GM19043 (cell line): ENCODE data around the gene MSRB3.

Experiments used
- ATAC-seq: cut with Tn5 transposase; IDR thresholded peaks from one replicate; pipeline ENCODE4 v1.9.1; 2021; ENCODE audit warnings: low read depth; ENCODE audit not compliant: unreplicated experiment

MSRB3 gene

DNA sequence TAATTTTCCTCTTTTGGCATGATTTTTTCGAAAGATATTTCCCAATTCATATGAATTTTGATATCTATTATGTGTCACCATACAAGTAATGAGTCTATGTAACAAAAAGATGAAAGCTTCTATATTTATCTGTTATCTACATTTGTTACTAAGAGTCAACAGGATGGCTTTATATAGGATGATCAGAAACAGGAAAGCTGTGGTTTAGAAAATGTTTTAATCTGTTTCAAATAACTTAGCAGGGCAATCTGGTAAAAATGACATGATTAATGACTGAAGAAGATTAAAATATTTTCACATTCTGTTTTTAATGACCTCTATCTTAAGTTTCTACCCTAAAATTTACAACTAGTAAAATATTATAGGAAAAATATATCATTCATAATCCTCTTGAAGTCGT lies 105.8 kb downstream of the MSRB3 start:
- no peak for ATAC-seq

DNA sequence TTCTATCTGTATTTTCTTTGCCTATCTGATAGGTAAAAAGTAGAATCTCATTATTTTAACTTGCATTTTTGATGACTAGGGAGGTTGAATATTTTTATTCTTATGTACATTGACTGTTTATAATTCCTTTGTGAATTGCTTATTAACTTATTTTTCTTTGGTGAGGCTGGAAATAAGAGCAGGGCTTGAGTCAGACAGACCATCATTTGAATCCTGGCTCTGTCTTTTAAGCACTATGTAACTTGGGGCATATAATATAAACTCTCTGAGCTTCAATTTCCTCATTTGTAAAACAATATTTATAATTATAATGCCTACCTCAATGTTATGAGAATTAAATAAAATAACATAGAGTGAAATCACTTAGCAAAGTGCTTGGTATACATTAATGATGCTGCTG lies 108.9 kb downstream of the MSRB3 start:
- ATAC-seq: no peak

DNA sequence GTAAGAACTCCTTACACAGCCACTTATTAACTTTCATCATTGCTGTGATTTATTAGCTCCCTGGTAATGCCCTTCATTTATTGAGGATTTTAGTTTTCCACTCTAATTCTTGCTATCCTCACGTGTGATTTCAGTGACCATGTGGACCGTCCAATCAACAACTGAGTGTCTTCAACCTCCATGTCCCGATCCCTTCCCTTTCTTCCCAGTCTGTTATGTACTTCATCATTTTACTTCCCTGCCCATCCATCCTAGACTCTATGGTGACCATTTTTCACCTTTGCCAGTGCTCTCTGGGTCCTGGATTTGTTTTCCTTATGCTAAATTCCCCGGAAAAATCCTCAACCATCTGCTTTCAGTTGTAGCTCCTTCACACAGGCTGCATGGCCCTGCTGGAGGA lies 111.0 kb downstream of the MSRB3 start:
- no peak for ATAC-seq

DNA sequence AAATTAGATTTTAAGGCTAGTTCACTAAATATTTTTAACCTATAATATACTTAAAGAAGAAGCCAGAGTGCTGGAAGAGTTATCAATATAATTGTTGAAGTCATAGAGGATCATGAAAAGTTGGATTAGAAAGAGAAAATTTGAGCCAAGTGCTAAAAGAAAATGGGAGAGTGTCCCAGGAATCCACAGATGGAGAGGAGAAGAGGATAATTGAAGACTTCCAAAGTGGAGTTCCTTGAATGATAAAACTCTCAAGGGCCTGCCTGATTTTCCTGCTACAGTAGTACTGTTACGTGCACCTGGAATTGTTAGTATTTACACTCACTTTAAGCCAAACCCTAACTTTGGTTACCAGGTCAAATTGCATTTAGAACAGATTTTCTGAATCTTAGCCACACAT lies 113.2 kb downstream of the MSRB3 start:
- no peak for ATAC-seq

DNA sequence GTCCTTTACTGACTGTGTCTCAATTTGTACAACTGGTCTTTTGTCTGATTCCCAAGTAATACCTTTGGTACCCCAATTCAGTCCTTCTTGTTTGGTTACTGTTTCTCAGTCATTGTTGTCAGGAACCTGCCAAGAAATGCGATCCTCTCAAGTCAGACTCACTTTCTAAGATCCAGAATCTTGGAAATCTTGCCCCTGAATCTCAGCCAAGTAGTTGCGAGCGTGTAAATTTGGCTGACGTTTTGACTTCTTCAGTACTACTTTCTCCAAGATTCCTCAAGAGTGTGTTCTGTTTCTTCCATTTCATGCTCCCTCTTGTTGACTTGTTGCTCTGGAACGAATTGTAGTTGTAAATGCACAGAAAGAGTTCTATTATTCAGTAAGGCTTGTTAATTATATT lies 114.0 kb downstream of the MSRB3 start:
- ATAC-seq: no peak

DNA sequence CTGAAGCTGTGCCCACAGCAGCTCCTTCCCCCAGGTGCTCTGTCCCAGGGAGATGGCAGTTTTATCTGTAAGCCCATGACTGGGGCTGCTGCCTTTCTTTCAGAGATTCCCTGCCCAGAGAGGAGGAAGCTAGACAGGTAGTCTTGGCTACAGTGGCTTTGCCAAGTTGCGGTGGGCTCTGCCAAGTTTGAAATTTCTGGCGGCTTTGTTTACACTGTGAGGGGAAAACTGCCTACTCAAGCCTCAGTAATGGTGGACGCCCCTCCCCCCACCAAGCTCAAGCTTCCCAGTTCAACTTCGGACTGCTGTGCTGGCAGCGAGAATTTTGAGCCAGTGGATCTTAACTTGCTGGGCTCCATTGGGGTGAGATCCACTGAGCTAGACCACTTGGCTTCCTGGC lies 124.7 kb downstream of the MSRB3 start:
- ATAC-seq: no peak

DNA sequence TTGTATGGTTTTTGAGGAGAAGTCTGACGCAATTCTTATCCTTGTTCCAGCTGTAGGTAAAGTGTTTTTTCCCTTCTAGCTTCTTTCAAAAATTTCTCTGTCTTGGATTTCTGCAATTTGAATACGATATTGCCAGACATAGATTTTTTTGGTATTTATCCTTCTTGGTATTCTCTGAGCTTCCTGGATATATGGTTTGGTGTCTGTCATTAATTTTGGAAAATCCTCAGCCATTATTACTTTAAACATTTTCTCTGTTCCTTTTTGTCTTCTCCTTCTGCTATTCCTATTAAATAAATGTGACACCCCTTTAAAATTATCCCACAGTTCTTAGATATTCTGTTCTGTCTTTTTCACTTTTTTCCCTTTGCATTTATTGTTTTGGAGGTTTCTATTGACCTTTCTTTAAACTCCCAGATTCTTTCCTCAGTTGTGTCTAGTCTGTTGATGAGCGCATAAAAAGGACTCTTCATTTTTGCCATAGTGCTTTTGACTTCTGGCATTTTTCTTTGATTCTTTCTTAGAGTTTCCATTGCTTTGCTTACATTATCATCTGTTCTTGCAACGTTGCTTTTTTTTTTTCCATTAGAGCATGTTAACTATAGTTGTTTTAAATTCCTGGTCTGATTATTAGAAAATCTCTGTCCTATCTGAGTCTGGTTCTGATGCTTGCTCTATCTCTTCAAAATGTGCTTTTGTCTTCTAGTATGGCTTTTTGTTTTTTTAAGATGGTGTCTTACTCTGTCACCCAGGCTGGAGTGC lies 129.1 kb downstream of the MSRB3 start:
- no peak for ATAC-seq

DNA sequence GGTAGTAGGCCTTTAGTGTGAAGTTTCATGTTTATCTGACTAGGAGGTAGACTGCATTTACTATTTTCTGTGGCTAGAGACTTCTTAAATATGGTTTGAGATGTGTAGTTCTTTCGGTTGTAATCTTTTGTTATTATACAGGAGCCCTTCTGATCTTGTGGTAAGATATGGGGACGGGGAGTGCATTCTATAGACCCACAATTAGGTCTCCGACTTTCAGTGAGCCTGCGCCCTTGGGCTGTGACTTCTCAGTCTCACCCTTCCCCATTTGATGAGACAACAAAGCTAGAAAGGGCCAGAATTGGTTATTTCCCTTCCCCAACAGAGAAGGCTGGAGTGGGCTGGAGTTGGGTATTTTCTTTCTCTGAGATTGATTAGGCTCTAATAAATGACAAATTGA lies 130.0 kb downstream of the MSRB3 start:
- ATAC-seq: no peak

DNA sequence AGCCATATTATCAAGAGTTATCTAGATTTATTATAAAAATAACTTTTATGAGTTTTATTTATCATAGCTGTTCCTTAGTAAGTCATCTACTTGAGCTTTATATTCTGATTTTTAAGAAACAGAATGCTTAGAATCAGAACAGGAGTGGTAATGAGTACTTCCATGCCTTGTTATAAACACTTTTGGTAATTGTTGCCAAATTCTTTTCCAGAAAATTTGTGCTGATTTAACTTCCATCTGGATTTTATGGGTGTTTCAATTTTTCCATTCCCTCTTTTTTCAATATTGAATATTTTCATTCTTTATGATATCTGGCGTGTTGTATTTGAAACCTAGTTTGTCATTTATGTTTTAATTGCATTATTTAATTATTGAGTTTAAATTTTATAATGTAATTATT lies 131.2 kb downstream of the MSRB3 start:
- no peak for ATAC-seq

DNA sequence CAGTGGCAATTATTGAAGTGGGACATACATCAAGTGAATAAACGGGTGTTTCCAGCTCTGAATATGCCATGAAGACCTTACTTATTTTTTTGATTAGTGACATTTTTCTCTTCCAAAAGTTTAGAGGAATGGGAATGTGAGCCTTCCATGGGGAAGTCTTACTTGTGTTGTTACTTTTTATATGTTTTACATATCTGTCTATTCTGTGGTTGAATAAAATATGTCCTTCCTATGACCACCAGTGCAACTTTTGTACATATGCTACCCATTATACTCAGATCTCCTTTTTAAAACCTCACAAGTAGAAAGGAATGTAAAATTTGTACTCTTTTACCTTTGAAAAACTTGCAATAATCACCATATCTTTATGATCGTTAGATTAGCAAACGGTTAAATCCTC lies 132.7 kb downstream of the MSRB3 start:
- ATAC-seq: no peak

DNA sequence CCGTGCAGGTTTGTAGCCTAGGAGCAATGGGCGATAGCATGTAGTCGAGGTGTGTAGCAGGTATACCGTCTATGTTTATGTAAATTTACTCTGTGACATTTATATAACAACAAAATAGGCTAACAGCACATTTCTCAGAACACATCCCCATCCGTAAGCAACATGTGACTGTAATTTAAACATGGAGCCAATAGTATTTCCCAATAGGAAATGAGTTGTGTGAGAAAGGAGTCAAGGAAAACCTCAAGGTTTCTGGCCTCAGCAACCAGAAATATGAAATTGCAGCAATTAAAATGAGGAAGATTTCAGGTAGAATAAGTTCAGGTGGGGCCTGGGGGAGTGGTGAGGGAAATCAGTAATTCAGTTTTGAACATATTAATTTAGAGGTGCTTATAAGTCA lies 136.0 kb downstream of the MSRB3 start:
- no peak for ATAC-seq

DNA sequence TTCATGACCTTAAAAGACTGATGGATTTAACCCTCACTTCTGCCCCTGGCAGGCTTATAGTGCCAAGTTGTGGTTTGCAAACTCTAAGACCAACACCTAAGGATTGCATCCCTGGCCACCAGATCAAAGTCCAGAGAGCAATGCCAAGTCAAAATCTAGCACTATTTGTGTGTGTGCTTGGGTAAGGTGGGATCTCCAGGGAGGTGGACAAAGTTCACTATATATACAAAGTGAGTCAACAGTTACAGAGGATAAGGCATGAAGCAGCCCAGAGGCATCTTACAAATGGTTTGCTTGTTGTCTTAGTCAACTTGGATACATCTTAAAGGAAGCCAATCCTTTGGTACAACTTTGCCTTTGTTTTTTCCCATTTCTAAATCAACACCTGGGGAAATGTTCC lies 137.3 kb downstream of the MSRB3 start:
- no peak for ATAC-seq

DNA sequence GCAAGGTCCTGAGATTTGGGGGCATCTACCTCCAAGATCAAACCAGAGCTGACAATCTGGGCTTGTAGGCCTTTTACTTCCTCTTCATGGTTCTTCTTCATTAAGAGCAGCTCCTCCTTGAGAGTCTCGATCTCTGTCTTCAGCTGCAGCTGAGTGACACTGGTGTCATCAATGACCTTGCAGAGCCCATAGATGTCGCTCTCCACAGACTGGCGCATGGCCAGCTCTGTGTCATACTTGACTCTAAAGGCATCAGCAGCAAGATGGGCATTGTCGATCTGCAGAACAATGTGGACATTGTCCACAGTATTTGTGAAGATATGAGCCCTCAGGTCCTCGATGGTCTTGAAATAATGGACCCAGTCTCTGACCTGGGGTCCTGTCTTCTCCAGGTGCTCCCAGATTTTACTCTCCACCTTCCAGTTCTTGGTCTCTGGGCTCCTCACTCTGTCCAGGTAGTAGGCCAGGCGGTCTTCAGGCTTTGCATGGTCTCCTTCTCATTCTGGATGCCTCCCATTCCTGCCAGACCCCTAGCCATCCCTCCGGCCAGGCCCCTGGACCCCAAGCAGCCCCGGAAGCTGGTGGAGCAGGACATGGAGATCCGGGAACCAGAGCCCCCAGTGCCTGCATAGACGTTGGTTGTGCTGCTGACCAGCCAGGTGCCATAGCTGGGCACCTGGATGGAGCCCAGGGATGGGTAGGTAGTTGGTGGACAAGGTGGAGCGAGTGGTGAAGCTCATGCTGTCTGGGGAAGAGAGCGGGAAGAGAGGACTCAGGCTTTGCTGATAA lies 141.0 kb downstream of the MSRB3 start:
- ATAC-seq: no peak

DNA sequence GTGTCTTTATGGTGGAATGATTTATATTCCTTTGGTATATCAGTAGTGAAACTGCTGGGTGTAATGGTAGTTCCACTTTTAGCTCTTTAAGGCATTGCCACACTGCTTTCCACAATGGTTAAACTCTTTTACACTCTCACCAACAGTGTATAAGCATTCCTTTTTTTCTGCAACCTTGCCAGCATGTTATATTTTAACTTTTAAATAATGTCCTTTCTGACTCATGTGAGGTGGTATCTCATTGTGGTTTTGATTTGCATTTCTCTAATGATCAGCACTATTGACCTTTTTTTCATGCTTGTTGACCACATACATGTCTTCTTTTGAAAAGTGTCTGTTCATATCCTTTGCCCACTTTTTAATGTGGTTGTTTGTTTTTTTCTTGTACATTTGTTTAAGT lies 142.5 kb downstream of the MSRB3 start:
- ATAC-seq: no peak

DNA sequence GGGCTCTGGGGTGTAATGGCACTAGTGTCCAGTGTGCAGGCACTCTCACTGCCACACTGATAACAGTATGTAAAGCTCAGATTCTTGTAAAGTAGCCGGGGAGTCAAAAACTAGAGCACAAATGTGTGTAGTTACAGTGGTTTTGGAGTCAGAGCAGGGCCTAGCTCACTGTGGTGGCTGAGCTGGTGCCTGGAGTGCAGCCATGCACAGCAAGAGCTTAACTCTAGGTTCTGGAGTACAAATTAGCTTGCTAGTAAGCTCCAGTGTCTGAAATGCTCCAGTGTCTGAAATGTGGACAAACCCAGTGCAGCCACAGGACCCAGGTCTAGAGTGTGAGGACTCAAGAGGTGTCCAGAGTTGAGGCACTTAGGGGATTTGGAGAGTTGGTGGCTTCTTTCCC lies 149.2 kb downstream of the MSRB3 start:
- ATAC-seq: no peak

DNA sequence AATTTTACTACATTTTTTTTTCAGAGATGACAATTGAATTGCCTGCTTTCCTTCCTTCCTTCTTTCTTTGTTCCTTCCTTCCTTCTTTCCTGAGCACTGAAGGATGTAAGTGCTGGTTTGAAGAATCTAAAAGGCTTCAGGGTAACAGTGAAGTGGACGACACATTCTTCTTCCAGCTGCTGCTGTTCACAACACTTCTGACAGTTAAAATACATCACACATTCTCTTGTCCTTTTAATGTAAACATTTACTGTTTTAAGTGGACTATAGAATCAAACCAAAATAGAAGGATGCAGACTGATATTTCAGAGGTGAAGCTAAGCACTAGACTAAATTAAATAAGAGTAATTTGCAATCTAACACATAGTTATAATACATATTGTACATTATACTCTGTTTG lies 151.5 kb downstream of the MSRB3 start:
- no peak for ATAC-seq

DNA sequence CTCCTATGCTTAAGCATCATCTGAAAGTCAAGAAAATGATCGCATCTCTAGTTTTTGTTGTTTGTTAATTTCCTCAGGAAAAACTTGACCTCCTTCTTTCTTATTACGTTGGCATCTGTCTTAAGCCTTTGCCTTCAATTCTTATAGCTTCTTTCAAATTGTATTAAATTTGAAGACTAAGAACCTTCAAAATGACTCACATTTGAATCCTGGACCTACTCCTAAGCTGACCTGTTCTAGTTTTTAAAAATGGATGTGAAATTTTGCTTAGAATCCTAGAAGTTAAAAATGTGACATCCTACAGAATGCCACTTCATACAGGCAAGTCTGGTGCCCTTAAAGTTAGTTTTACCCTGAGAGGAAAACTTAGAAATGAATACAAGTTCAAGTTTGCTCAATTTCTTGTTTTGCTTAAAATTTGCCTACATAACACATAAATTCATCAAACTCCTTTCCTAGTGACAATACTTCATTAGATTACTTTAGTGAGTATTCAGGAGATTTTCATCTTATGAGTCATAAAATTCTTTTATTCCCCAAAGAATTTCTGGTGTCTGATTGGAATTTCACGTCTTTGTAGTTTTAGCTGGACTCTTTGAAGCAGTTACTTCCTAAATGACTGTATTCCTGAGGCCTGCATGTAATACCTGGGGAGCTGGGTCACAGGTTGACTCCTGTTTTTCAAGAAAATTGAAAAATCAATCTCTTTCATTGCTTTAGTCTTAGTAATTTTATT lies 152.3 kb downstream of the MSRB3 start:
- no peak for ATAC-seq

DNA sequence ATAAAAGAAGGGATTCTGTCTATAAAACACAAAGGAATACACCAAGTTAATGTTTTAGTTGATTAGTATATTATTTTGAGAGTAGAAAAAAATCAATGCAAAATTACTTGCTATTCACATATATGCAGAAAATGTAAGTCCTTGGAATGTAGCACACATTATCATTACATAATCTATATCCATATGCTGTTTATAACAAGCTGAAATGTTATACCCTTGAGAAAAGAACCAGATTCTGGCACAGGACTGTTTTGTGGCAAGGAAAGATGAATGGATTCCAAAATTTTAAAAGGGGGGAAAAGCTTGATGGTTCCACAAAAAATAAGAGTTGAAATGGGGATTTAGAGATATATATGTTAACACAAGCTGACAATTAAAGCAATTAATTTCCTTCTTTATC lies 153.6 kb downstream of the MSRB3 start:
- no peak for ATAC-seq

DNA sequence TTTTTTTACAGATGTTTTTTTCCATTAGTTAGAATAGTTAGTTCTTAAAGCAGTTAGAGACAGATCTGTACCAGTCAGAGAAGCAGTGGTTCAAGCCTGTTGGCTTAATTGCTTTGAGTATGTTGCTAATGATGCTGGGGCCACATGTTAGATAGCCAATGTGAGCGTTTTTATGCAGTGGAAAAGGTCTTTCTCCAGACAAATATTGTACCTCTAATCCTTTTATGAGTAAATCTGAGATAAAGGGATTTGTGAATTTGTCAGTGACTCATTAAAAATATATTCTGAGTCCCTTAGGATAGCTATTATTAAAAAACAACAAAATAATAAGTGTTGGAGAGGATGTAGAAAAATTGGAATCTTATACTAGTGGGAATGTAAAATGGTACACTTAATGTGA lies 154.2 kb downstream of the MSRB3 start:
- ATAC-seq: no peak

DNA sequence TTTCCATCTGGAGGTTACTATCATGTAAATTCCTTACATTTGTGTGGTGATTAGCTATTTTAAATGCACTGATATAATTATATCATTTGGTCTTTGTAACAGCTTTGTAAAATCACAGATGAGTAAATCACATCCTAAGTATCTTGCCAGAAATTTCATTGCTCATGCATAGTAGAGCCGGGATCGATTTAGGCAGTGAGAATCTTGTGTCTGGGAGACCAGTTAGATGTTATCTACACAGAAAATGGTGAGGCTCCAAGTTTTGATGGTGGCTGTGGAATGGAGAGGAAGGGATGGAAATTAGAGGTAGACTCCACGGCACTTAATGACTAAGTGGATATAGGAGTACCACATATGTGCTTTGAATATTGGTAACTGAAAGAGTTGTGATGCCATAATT lies 156.3 kb downstream of the MSRB3 start:
- no peak for ATAC-seq

DNA sequence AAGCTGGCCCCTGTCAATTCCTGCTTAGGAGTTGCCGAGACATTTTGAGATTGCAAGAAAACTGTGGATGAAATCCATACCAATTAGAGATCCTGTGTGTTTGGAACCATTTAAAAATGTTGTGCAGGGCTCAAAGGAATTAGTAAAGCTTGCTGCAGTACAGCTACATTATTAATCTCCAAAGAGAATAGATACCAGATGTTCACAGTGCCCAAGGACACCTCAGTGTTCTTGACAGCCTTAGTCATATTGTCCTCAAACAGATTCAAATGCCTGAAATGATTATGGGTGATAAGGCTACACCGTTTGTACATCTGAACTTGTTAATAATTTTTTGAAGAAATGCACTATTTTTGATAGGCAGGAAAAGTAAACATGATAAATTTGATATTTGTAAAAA lies 164.6 kb downstream of the MSRB3 start:
- no peak for ATAC-seq

DNA sequence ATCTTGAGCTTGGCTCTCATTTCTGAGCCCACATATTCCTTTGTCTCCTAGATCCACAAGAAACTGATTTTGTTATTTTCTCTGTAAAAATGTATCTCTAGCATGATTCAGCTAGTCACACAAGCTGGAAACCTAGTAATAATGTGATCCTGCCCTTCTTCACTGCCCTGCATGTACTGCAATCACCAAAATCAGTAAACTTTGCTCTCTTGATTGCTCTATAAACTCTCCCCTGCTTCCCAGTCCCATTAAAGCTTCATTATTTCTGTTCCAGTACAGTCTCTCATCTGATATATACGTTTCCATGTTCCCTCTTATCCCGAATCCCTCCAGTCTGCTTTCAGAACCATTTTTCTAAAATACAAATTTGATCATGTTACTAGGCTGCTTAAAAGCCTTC lies 166.5 kb downstream of the MSRB3 start:
- ATAC-seq: no peak
